Liver (tissue), 3 donors: ENCODE data around the gene ADAM19.

Experiments
- CTCF ChIP-seq: fragments of 150-350 bp; IDR thresholded peaks from 2 replicates; pipeline ENCODE4 v1.5.1; 2017; ENCODE audit warnings: improper control_type of control experiment, low read depth, low read length; ENCODE audit not compliant: missing input control
- EGR1 ChIP-seq, 2 donors: IDR thresholded peaks; 2 replicates each; pipeline ENCODE4 v1.6.1; 2016 to 2018; ENCODE audit warnings: antibody characterized with exemption in 2 of 2, low read depth in 2 of 2
- RAD21 ChIP-seq, 2 donors: IDR thresholded peaks; 2 replicates each; pipeline ENCODE4 v1.6.1; 2016; ENCODE audit warnings: antibody characterized with exemption in 2 of 2, mild to moderate bottlenecking in 2 of 2
- REST ChIP-seq: IDR thresholded peaks from 2 replicates; pipeline ENCODE4 v1.6.1; 2016; ENCODE audit warnings: antibody characterized with exemption, mild to moderate bottlenecking
- RXRA ChIP-seq, 2 donors: IDR thresholded peaks; 2 replicates each; pipeline ENCODE4 v1.6.1; 2017 to 2018; ENCODE audit warnings: antibody characterized with exemption in 2 of 2, mild to moderate bottlenecking in 1 of 2
- donor health status: healthy.
- donor health status: healthy.

GRCh38 chr5:157456301-157456700, 119.3 kb downstream of the ADAM19 start:
- no peak for TF ChIP-seq RAD21 (IDR thresholded peaks at IDR 0.05)
- TF ChIP-seq EGR1 (IDR thresholded peaks at IDR 0.05; ENCODE audit: low read depth in 2 of 2) = no peak
- TF ChIP-seq CTCF = no peak
- no peak for TF ChIP-seq REST
- no peak for TF ChIP-seq RXRA (IDR thresholded peaks at IDR 0.05)
